ENCODE results near the gene JAZF1. TPM values are rescaled to one million over a fixed set of nuclear protein-coding genes. Genes with fewer than 3 reads are reported as not detected.

JAZF1 gene
- total and polyA plus RNA-seq, 4 donors, result 5.2 to 16.5 (median 10.7) TPM

DNA sequence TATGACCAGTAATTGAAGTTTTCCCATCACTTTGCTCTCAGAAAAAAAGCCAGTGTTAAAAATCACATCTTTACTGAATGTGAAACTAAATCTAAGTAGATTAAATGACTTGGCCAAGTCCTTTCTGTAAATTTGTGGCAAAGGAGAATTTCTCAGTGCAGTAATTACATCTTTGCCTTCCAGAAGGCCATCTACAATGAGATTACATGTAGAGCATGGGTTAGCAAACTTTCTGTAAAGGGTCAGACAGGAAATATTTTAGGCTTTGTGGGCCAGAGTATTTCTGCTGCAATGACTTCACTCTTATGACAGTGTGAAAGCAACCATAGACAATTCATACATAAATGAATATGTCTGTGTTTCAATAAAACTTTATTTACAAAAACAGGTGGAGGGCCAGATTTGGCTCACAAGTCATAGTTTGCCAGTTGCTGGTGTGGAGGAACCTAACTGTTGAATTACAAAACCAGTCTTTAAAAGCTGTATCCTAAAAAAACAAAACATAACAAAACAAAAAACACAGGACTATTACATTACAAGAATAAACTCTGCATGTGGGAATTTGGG, 249.6 kb downstream of the JAZF1 start:
- ATAC-seq (ENCODE audit: insufficient read depth, low FRiP score), result no peak
- peaks cover 0 to 7% (median 0%) of the 10 kb centered on the region in 5 donors for H3K4me1 ChIP-seq (ENCODE audit: control insufficient read depth in 5 of 5, insufficient read depth in 5 of 5, low read length in 5 of 5)
- no peaks in the 10 kb centered on the region for H3K9me3 ChIP-seq (ENCODE audit: control insufficient read depth in 4 of 4, insufficient read depth in 3 of 4, low read length in 3 of 4)
- no peaks in the 10 kb centered on the region for H3K27me3 ChIP-seq (ENCODE audit: control insufficient read depth in 3 of 3, insufficient read depth in 3 of 3, low read length in 2 of 3)
- H3K9ac ChIP-seq (ENCODE audit: insufficient read depth in 1 of 2, low read length in 2 of 2), result no peak overlapping the region
- H3K4me3 ChIP-seq, result no peak overlapping the region
- DNase-seq, result no peak
- TF ChIP-seq, protein P1, sequence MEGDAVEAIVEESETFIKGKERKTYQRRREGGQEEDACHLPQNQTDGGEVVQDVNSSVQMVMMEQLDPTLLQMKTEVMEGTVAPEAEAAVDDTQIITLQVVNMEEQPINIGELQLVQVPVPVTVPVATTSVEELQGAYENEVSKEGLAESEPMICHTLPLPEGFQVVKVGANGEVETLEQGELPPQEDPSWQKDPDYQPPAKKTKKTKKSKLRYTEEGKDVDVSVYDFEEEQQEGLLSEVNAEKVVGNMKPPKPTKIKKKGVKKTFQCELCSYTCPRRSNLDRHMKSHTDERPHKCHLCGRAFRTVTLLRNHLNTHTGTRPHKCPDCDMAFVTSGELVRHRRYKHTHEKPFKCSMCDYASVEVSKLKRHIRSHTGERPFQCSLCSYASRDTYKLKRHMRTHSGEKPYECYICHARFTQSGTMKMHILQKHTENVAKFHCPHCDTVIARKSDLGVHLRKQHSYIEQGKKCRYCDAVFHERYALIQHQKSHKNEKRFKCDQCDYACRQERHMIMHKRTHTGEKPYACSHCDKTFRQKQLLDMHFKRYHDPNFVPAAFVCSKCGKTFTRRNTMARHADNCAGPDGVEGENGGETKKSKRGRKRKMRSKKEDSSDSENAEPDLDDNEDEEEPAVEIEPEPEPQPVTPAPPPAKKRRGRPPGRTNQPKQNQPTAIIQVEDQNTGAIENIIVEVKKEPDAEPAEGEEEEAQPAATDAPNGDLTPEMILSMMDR (IDR thresholded peaks at IDR 0.05; ENCODE audit: control extremely low read depth, extremely low read depth), result no peak
- H3K36me3 ChIP-seq (ENCODE audit: control insufficient read depth in 4 of 4, insufficient read depth in 4 of 4, low read length in 4 of 4), result no peaks in the 10 kb centered on the region
- H3K27ac ChIP-seq (ENCODE audit: low read depth in 1 of 2, low read length in 1 of 2), result no peak overlapping the region

- ATAC-seq (ENCODE audit: insufficient read depth, low FRiP score), result no peak
- WGBS, 2 donors, result 92 to 93% methylated on average over 3 of the region's 3 CpGs
- no peaks in the 10 kb centered on the region for H3K27me3 ChIP-seq (ENCODE audit: control insufficient read depth in 3 of 3, insufficient read depth in 3 of 3, low read length in 2 of 3)
- H3K4me3 ChIP-seq, result no peak overlapping the region
- no peak overlapping the region for H3K9ac ChIP-seq (ENCODE audit: insufficient read depth in 1 of 2, low read length in 2 of 2)
- DNase-seq, result no peak
- H3K4me1 ChIP-seq (ENCODE audit: control insufficient read depth in 5 of 5, insufficient read depth in 5 of 5, low read length in 5 of 5), result no peaks in the 10 kb centered on the region
- TF ChIP-seq, protein P1 (IDR thresholded peaks at IDR 0.05; ENCODE audit: control extremely low read depth, extremely low read depth), result no peak
- no peaks in the 10 kb centered on the region for H3K9me3 ChIP-seq (ENCODE audit: control insufficient read depth in 4 of 4, insufficient read depth in 3 of 4, low read length in 3 of 4)
- H3K36me3 ChIP-seq (ENCODE audit: control insufficient read depth in 4 of 4, insufficient read depth in 4 of 4, low read length in 4 of 4), result no peaks in the 10 kb centered on the region
- H3K27ac ChIP-seq (ENCODE audit: low read depth in 1 of 2, low read length in 1 of 2), result no peak overlapping the region
Measured at GRCh38 chr7:27929127-27929526, 251.5 kb downstream of the JAZF1 start.

DNA sequence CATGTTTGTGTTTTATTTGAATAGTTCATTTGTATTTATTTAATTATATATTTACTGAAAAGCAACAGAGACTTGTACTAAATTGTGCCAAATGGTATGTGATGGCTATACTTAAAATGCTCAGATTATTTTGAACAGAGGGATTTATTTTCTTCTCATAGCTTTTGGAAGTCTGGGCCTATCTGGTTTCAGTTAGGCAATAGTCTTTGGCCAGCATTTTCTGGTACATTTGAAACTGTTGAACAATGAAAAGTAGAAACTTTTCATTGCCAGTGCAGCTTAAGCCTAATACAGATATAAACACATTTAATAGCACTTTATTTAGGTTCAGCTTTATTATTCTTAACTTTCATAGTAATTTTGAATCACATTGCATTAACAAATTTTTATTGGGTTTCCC, 252.6 kb downstream of the JAZF1 start:
- Histone ChIP-seq H3K27me3 (ENCODE audit: control insufficient read depth in 3 of 3, insufficient read depth in 3 of 3, low read length in 2 of 3) (no peaks in the 10 kb centered on the region), H3K4me3 (no peak overlapping the region), H3K4me1 (ENCODE audit: control insufficient read depth in 5 of 5, insufficient read depth in 5 of 5, low read length in 5 of 5) (no peaks in the 10 kb centered on the region), H3K9ac (ENCODE audit: insufficient read depth in 1 of 2, low read length in 2 of 2) (no peak overlapping the region), H3K9me3 (ENCODE audit: control insufficient read depth in 4 of 4, insufficient read depth in 3 of 4, low read length in 3 of 4) (no peaks in the 10 kb centered on the region), H3K27ac (ENCODE audit: low read depth in 1 of 2, low read length in 1 of 2) (no peak overlapping the region), H3K36me3 (ENCODE audit: control insufficient read depth in 4 of 4, insufficient read depth in 4 of 4, low read length in 4 of 4) (no peaks in the 10 kb centered on the region)
- TF ChIP-seq, protein P1 (IDR thresholded peaks at IDR 0.05; ENCODE audit: control extremely low read depth, extremely low read depth), result no peak
- no peak for DNase-seq
- ATAC-seq (ENCODE audit: insufficient read depth, low FRiP score), result no peak

GRCh38 chr7:27925573-27926201, 254.9 kb downstream of the JAZF1 start:
- ATAC-seq (ENCODE audit: insufficient read depth, low FRiP score) (no peak), DNase-seq (no peak)
- H3K9ac ChIP-seq (ENCODE audit: insufficient read depth in 1 of 2, low read length in 2 of 2), result no peak overlapping the region
- no peaks in the 10 kb centered on the region for H3K9me3 ChIP-seq (ENCODE audit: control insufficient read depth in 4 of 4, insufficient read depth in 3 of 4, low read length in 3 of 4)
- TF ChIP-seq, protein P1 (IDR thresholded peaks at IDR 0.05; ENCODE audit: control extremely low read depth, extremely low read depth), result no peak
- H3K27ac ChIP-seq (ENCODE audit: low read depth in 1 of 2, low read length in 1 of 2), result no peak overlapping the region
- no peak overlapping the region for H3K4me3 ChIP-seq
- peaks cover 0 to 4% (median 0%) of the 10 kb centered on the region in 5 donors for H3K4me1 ChIP-seq (ENCODE audit: control insufficient read depth in 5 of 5, insufficient read depth in 5 of 5, low read length in 5 of 5)
- H3K36me3 ChIP-seq (ENCODE audit: control insufficient read depth in 4 of 4, insufficient read depth in 4 of 4, low read length in 4 of 4), result no peaks in the 10 kb centered on the region
- WGBS, 2 donors, result 93% methylated on average over 6 of the region's 6 CpGs
- H3K27me3 ChIP-seq (ENCODE audit: control insufficient read depth in 3 of 3, insufficient read depth in 3 of 3, low read length in 2 of 3), result no peaks in the 10 kb centered on the region

Measured in lung (tissue), 12 donors.